Fibroblast of lung (primary cell): ENCODE data around the gene GPR61. TPM values are rescaled to one million over a fixed set of nuclear protein-coding genes. Genes with fewer than 3 reads are reported as not detected.

Experiments
- DNase-seq, 2 donors: peaks; one replicate each; pipeline versions ENCODE4 v3.0.0 to v3.0.0-alpha.2; 2010; ENCODE audit warnings: low read depth in 2 of 2
- H2AFZ ChIP-seq: 2 replicates; pipeline ENCODE4 v1.5.1; 2012; ENCODE audit warnings: low read length, control low read depth, inconsistent platforms
- H3K27ac ChIP-seq: 2 replicates; pipeline ENCODE4 v1.5.1; 2011; ENCODE audit warnings: low read length, control low read depth; ENCODE audit not compliant: insufficient read depth
- H3K27me3 ChIP-seq: 2 replicates; pipeline ENCODE4 v1.5.1; 2011; ENCODE audit warnings: mild to moderate bottlenecking, low read length; ENCODE audit not compliant: control insufficient read depth, insufficient read depth
- H3K36me3 ChIP-seq: 2 replicates; pipeline ENCODE4 v1.5.1; 2011; ENCODE audit warnings: low read length; ENCODE audit not compliant: control insufficient read depth, insufficient read depth
- H3K4me1 ChIP-seq: 2 replicates; pipeline ENCODE4 v1.5.1; 2011; ENCODE audit warnings: low read length; ENCODE audit not compliant: control insufficient read depth, insufficient read depth; ENCODE audit errors: extremely low read depth
- H3K4me2 ChIP-seq: 2 replicates; pipeline ENCODE4 v1.5.1; 2011; ENCODE audit warnings: low read length, control low read depth; ENCODE audit not compliant: insufficient read depth; ENCODE audit errors: extremely low read depth
- H3K4me3 ChIP-seq, 4 experiments: fragments of 200-600 bp in 1 of 4; sonication (generic) in 1 of 4; replicated peaks in 1 of 4; 2 replicates each; pipeline ENCODE4 v1.5.1; 2011 to 2016; ENCODE audit warnings: low read length in 4 of 4, low read depth in 3 of 4, mild to moderate bottlenecking in 3 of 4, control low read depth in 2 of 4, inconsistent platforms in 1 of 4, mixed read lengths in 1 of 4; ENCODE audit not compliant: insufficient read depth in 1 of 4; ENCODE audit errors: control extremely low read depth in 1 of 4
- H3K79me2 ChIP-seq: 2 replicates; pipeline ENCODE4 v1.5.1; 2012; ENCODE audit warnings: mild to moderate bottlenecking, low read length, inconsistent platforms; ENCODE audit not compliant: control insufficient read depth, insufficient read depth
- H3K9ac ChIP-seq: 2 replicates; pipeline ENCODE4 v1.5.1; 2011; ENCODE audit warnings: mild to moderate bottlenecking, low read length, control low read depth; ENCODE audit not compliant: insufficient read depth
- H3K9me3 ChIP-seq: 2 replicates; pipeline ENCODE4 v1.5.1; 2012; ENCODE audit warnings: low read depth, low read length; ENCODE audit not compliant: control insufficient read depth, insufficient read depth
- H4K20me1 ChIP-seq: 2 replicates; pipeline ENCODE4 v1.5.1; 2011; ENCODE audit warnings: low read length; ENCODE audit not compliant: control insufficient read depth, insufficient read depth; ENCODE audit errors: extremely low read depth
- CTCF ChIP-seq, 2 donors: IDR thresholded peaks in 1 of 2; conservative IDR thresholded peaks in 1 of 2; 1 replicate in 1 of 2; 2 replicates in 1 of 2; pipeline ENCODE4 v1.5.1; 2011 to 2012; ENCODE audit warnings: low read length in 2 of 2, control low read depth in 1 of 2, inconsistent platforms in 1 of 2, low read depth in 1 of 2, mild to moderate bottlenecking in 1 of 2
- EZH2 ChIP-seq: IDR thresholded peaks from 2 replicates; pipeline ENCODE4 v1.5.1; 2012; ENCODE audit warnings: low read length, control low read depth, mild to moderate bottlenecking; ENCODE audit errors: missing control alignments
- polyA plus RNA-seq, 2 donors: library from polyadenylated mRNA; depleted of rRNA in 1 of 2; stranded (reverse) in 1 of 2; unstranded in 1 of 2; fragments of >200 nt; gene quantifications; 2 replicates each; pipeline ENCODE4 v1.2.1, GENCODE V29; 2011 to 2012; ENCODE audit warnings: missing spikeins in 1 of 2
- total RNA-seq: library from RNA; depleted of rRNA; stranded (reverse); fragments of >200 nt; gene quantifications from 2 replicates; pipeline ENCODE4 v1.2.1, GENCODE V29; 2014

GPR61 gene
- total and polyA plus RNA-seq, 2 donors (not counting 1 experiment from before 2014, with no cell fraction given): 0.01 TPM; not detected in 1

GRCh38 chr1:109491372-109491771, 48.3 kb upstream of the GPR61 start:
- Histone ChIP-seq H3K9me3 (no peaks in the 10 kb centered on the region), H3K27me3 (no peaks in the 10 kb centered on the region), H3K9ac (no peak overlapping the region), H3K79me2 (no peaks in the 10 kb centered on the region), H3K4me2 (no peak overlapping the region), H3K27ac (no peak overlapping the region), H3K4me3 (no peak overlapping the region), H2AFZ (no peak overlapping the region), H3K36me3 (peaks cover 12% of the 10 kb centered on the region), H3K4me1 (peaks cover 3% of the 10 kb centered on the region), H4K20me1 (no peaks in the 10 kb centered on the region)
- DNase-seq: no peak
- no peak for TF ChIP-seq CTCF (conservative IDR thresholded peaks at IDR 0.05 in 1 of 2, IDR thresholded peaks at IDR 0.05 in 1 of 2; ENCODE audit: low read depth in 1 of 2, low read length in 2 of 2)
- no peak for TF ChIP-seq EZH2

- Histone ChIP-seq H3K36me3 (peaks cover 13% of the 10 kb centered on the region), H3K9me3 (no peaks in the 10 kb centered on the region), H3K4me3 (no peak overlapping the region), H3K9ac (no peak overlapping the region), H2AFZ (no peak overlapping the region), H3K4me2 (no peak overlapping the region), H3K27me3 (no peaks in the 10 kb centered on the region), H3K4me1 (peaks cover 3% of the 10 kb centered on the region), H3K27ac (no peak overlapping the region), H4K20me1 (no peaks in the 10 kb centered on the region), H3K79me2 (no peaks in the 10 kb centered on the region)
- no peak for DNase-seq
- TF ChIP-seq EZH2 (no peak), CTCF (conservative IDR thresholded peaks at IDR 0.05 in 1 of 2, IDR thresholded peaks at IDR 0.05 in 1 of 2; ENCODE audit: low read depth in 1 of 2, low read length in 2 of 2) (no peak)
Observed at GRCh38 chr1:109492779-109493178, 46.9 kb upstream of the GPR61 start.

GRCh38 chr1:109493227-109493626, 46.4 kb upstream of the GPR61 start:
- Histone ChIP-seq H3K27me3 (no peaks in the 10 kb centered on the region), H3K36me3 (peaks cover 14% of the 10 kb centered on the region), H3K4me1 (peaks cover 3% of the 10 kb centered on the region), H3K4me3 (peak overlapping the region in 1 of 4 experiments; percentile 97), H3K79me2 (no peaks in the 10 kb centered on the region), H3K9me3 (no peaks in the 10 kb centered on the region), H3K4me2 (peak overlapping the region; percentile 91), H4K20me1 (no peaks in the 10 kb centered on the region), H2AFZ (peak overlapping the region; percentile 98), H3K27ac (no peak overlapping the region), H3K9ac (no peak overlapping the region)
- DNase-seq: no peak
- TF ChIP-seq EZH2 (no peak), CTCF (conservative IDR thresholded peaks at IDR 0.05 in 1 of 2, IDR thresholded peaks at IDR 0.05 in 1 of 2; ENCODE audit: low read depth in 1 of 2, low read length in 2 of 2) (no peak)
